HL-60 (cell line): ENCODE data around the gene SPATS2L.

Experiments used
- DNase-seq, 2 experiments: peaks; one replicate each; pipeline ENCODE4 v3.0.0-alpha.2; 2010 to 2020; ENCODE audit warnings: low read depth in 1 of 2, low spot score in 1 of 2
- H3K27ac ChIP-seq: fragments of 250-450 bp; sonication (Bioruptor Pico); replicated peaks from 2 replicates; pipeline ENCODE4 v1.5.1; 2020; ENCODE audit warnings: mild to moderate bottlenecking, moderate library complexity
- H3K27me3 ChIP-seq: fragments of 250-450 bp; sonication (Bioruptor Pico); 2 replicates; pipeline ENCODE4 v1.5.1; 2021; ENCODE audit warnings: mild to moderate bottlenecking, moderate library complexity; ENCODE audit not compliant: insufficient read depth, poor library complexity, severe bottlenecking
- H3K4me3 ChIP-seq: replicated peaks from 2 replicates; pipeline ENCODE4 v1.5.1; 2011; ENCODE audit warnings: mild to moderate bottlenecking, control low read depth, low read length; ENCODE audit not compliant: insufficient read depth
- GABPA ChIP-seq: IDR thresholded peaks from 2 replicates; pipeline ENCODE4 v1.6.1; 2012; ENCODE audit warnings: low read depth
- POLR2AphosphoS5 ChIP-seq: IDR thresholded peaks from 2 replicates; pipeline ENCODE4 v1.6.1; 2012; ENCODE audit warnings: low read depth
- SPI1 ChIP-seq: IDR thresholded peaks from 2 replicates; pipeline ENCODE4 v1.6.1; 2012; ENCODE audit warnings: low read depth, mild to moderate bottlenecking, borderline replicate concordance
- TF ChIP-seq, protein P1 (sequence below): IDR thresholded peaks from one replicate; pipeline ENCODE4 v1.5.1; 2011; ENCODE audit warnings: low read length, control low read depth, inconsistent platforms; ENCODE audit not compliant: insufficient read depth
- TF ChIP-seq, protein P2 (sequence below): IDR thresholded peaks from 2 replicates; pipeline ENCODE4 v1.6.1; 2012; ENCODE audit warnings: low read depth; ENCODE audit not compliant: insufficient replicate concordance

Gene SPATS2L

DNA sequence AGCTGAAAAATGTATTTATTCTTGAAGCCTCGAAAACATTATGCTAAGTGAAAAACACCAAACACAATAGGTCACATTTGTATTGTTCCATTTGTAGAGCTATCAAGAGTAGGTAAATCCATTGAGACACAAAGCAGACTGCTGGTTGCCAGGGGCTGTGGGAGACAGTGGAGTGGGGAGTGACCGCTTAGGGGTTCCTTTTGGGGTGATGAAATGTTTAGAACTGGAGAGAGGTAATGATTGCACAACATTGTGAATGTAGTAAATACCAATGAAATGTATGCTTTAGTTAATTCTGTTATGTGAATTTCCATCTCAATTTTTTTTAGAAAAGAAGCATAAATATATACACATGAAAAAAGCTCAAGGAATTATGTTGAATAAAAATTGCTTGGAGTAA, 187.6 kb downstream of the SPATS2L start:
- TF ChIP-seq SPI1 (no peak), GABPA (no peak), POLR2AphosphoS5 (no peak)
- TF ChIP-seq, protein P1, sequence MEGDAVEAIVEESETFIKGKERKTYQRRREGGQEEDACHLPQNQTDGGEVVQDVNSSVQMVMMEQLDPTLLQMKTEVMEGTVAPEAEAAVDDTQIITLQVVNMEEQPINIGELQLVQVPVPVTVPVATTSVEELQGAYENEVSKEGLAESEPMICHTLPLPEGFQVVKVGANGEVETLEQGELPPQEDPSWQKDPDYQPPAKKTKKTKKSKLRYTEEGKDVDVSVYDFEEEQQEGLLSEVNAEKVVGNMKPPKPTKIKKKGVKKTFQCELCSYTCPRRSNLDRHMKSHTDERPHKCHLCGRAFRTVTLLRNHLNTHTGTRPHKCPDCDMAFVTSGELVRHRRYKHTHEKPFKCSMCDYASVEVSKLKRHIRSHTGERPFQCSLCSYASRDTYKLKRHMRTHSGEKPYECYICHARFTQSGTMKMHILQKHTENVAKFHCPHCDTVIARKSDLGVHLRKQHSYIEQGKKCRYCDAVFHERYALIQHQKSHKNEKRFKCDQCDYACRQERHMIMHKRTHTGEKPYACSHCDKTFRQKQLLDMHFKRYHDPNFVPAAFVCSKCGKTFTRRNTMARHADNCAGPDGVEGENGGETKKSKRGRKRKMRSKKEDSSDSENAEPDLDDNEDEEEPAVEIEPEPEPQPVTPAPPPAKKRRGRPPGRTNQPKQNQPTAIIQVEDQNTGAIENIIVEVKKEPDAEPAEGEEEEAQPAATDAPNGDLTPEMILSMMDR = no peak
- TF ChIP-seq, protein P2, sequence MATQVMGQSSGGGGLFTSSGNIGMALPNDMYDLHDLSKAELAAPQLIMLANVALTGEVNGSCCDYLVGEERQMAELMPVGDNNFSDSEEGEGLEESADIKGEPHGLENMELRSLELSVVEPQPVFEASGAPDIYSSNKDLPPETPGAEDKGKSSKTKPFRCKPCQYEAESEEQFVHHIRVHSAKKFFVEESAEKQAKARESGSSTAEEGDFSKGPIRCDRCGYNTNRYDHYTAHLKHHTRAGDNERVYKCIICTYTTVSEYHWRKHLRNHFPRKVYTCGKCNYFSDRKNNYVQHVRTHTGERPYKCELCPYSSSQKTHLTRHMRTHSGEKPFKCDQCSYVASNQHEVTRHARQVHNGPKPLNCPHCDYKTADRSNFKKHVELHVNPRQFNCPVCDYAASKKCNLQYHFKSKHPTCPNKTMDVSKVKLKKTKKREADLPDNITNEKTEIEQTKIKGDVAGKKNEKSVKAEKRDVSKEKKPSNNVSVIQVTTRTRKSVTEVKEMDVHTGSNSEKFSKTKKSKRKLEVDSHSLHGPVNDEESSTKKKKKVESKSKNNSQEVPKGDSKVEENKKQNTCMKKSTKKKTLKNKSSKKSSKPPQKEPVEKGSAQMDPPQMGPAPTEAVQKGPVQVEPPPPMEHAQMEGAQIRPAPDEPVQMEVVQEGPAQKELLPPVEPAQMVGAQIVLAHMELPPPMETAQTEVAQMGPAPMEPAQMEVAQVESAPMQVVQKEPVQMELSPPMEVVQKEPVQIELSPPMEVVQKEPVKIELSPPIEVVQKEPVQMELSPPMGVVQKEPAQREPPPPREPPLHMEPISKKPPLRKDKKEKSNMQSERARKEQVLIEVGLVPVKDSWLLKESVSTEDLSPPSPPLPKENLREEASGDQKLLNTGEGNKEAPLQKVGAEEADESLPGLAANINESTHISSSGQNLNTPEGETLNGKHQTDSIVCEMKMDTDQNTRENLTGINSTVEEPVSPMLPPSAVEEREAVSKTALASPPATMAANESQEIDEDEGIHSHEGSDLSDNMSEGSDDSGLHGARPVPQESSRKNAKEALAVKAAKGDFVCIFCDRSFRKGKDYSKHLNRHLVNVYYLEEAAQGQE = no peak
- H3K27ac ChIP-seq = no peak overlapping the region
- DNase-seq = no peak
- no peak overlapping the region for H3K4me3 ChIP-seq
- H3K27me3 ChIP-seq = no peaks in the 10 kb centered on the region

DNA sequence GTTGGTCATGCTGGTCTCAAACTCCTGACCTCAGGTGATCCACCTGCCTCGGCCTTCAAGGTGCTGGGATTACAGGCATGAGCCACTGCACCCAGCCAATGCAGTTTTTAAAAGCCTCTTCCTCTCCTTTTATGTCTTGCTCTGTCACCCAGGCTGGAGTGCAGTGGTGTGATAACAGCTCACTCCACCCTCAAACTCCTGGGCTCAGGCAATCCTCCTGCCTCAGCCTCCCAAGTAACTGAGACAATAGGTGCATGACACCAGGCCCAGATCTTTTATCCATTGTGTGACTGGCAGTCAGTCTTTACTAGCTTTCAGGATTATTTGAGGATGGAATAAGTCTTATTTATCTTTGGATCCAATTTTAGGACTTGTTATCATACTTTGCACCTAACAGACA, 190.2 kb downstream of the SPATS2L start:
- H3K27ac ChIP-seq = no peak overlapping the region
- DNase-seq = no peak
- no peak overlapping the region for H3K4me3 ChIP-seq
- H3K27me3 ChIP-seq = no peaks in the 10 kb centered on the region
- no peak for TF ChIP-seq POLR2AphosphoS5
- no peak for TF ChIP-seq SPI1
- TF ChIP-seq, protein P1 = no peak
- TF ChIP-seq, protein P2 = no peak
- no peak for TF ChIP-seq GABPA

DNA sequence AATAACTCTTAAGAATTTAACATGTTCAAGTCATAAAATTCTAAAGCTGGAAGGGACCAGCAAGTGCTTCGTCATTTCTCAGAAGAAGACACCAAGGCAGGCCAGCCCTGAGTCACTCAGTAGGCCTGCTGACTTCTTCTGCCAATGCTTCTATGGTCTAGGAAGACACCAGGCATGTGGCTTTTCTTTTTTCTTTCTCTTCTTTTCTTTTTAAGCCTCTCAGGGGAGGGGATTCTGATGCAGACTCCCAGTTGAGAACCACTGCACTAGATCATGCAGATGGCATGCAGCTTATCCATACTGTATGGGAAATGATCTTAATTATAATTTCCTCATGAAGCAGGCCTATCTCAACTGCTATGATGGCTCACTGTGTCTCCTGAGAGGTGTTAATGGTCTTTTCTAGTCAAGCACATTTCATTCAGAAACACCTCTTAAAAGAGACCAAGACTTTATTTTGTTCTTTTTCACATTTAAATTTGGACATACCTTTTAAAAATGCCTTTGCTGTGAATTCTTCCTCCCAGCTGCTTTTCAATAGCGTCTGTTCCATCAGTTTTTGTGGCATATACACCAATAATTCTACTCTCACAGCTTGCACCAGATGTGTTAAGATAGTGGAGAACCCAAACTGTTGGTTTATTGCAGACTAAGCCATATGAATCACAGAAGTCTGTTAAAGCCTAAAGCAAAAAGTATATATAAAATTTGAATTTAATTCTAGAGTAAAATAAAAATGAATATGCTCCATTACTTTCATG, 192.1 kb downstream of the SPATS2L start:
- DNase-seq = no peak
- H3K4me3 ChIP-seq = no peak overlapping the region
- TF ChIP-seq, protein P1 = no peak
- TF ChIP-seq POLR2AphosphoS5 = no peak
- TF ChIP-seq, protein P2 = no peak
- no peak for TF ChIP-seq GABPA
- TF ChIP-seq SPI1 = no peak
- no peak overlapping the region for H3K27ac ChIP-seq
- H3K27me3 ChIP-seq = no peaks in the 10 kb centered on the region
